Stimulated activated CD8-positive, alpha-beta memory T cell treated with anti-CD3 and anti-CD28 coated beads, Interleukin-15, amount 100 ng/mL, for 4 hours (primary cell): ENCODE data around the gene CBX3.
"Not testable (repeated sequence)": the region's sequence is repeated elsewhere in the genome, so short reads cannot be mapped to it uniquely, and the experiment has no call there.

Source experiments
- DNase-seq, 2 donors: peaks; one replicate each; pipeline ENCODE4 v3.0.0-alpha.2; 2020; ENCODE audit warnings: low read depth in 2 of 2

CBX3 gene

GRCh38 chr7:26170663-26171062 lies 30.9 kb upstream of the CBX3 start:
- no peak for DNase-seq

GRCh38 chr7:26171601-26172000 lies 29.9 kb upstream of the CBX3 start:
- no peak for DNase-seq

- DNase-seq, result no peak
Measured at GRCh38 chr7:26172048-26172447, 29.5 kb upstream of the CBX3 start.

GRCh38 chr7:26175903-26176302 lies 25.6 kb upstream of the CBX3 start:
- not testable (repeated sequence) for DNase-seq

- not testable (repeated sequence) for DNase-seq
Measured at GRCh38 chr7:26176696-26177095, 24.8 kb upstream of the CBX3 start.

- DNase-seq, result not testable (repeated sequence)
Measured at GRCh38 chr7:26177269-26177668, 24.3 kb upstream of the CBX3 start.

GRCh38 chr7:26178272-26178960 lies 23.1 kb upstream of the CBX3 start:
- no peak for DNase-seq

GRCh38 chr7:26179422-26179821 lies 22.1 kb upstream of the CBX3 start:
- DNase-seq, result no peak

GRCh38 chr7:26179826-26180497 lies 21.6 kb upstream of the CBX3 start:
- DNase-seq, result no peak

- DNase-seq, result no peak
Measured at GRCh38 chr7:26180792-26181198, 20.8 kb upstream of the CBX3 start.

GRCh38 chr7:26181474-26182227 lies 19.9 kb upstream of the CBX3 start:
- no peak for DNase-seq

GRCh38 chr7:26182283-26182682 lies 19.3 kb upstream of the CBX3 start:
- DNase-seq, result no peak

GRCh38 chr7:26182706-26183105 lies 18.8 kb upstream of the CBX3 start:
- DNase-seq, result no peak

GRCh38 chr7:26183545-26184280 lies 17.8 kb upstream of the CBX3 start:
- DNase-seq, result no peak

GRCh38 chr7:26184281-26185101 lies 17.1 kb upstream of the CBX3 start:
- not testable (repeated sequence) for DNase-seq

GRCh38 chr7:26185131-26185843 lies 16.3 kb upstream of the CBX3 start:
- no peak for DNase-seq

GRCh38 chr7:26185844-26186180 lies 15.7 kb upstream of the CBX3 start:
- no peak for DNase-seq

- DNase-seq, result no peak
Measured at GRCh38 chr7:26186364-26187311, 14.9 kb upstream of the CBX3 start.

GRCh38 chr7:26187380-26188205 lies 14.0 kb upstream of the CBX3 start:
- DNase-seq, result no peak
